Measurements from ENCODE around the gene XCL2. TPM values are rescaled to one million over a fixed set of nuclear protein-coding genes. Genes with fewer than 3 reads are reported as not detected.

The XCL2 gene
- total and polyA plus RNA-seq, 10 of the 15 experiments (the other 5 are each of a cell fraction or from before 2014, with no cell fraction given), result 0.50 to 299 (median 4.8) TPM

- TF ChIP-seq SMAD5 (IDR thresholded peaks at IDR 0.05; ENCODE audit: low read depth), result no peak
- peak; percentile 53; the same call in 1 of the 2 replicates for TF ChIP-seq LARP7 (IDR thresholded peaks at IDR 0.05)
- TF ChIP-seq BHLHE40 (IDR thresholded peaks at IDR 0.05; ENCODE audit: borderline replicate concordance in 1 of 2, low read depth in 2 of 2, low read length in 1 of 2), result peak; percentile 42 to 65; a peak in 3 of 4 replicates
- no peak for TF ChIP-seq NFYB (IDR thresholded peaks at IDR 0.05; ENCODE audit: insufficient read depth, low read depth, low read length)
- TF ChIP-seq ZNF207 (IDR thresholded peaks at IDR 0.05; ENCODE audit: borderline replicate concordance), result peak; percentile 35
- TF ChIP-seq, protein P1, sequence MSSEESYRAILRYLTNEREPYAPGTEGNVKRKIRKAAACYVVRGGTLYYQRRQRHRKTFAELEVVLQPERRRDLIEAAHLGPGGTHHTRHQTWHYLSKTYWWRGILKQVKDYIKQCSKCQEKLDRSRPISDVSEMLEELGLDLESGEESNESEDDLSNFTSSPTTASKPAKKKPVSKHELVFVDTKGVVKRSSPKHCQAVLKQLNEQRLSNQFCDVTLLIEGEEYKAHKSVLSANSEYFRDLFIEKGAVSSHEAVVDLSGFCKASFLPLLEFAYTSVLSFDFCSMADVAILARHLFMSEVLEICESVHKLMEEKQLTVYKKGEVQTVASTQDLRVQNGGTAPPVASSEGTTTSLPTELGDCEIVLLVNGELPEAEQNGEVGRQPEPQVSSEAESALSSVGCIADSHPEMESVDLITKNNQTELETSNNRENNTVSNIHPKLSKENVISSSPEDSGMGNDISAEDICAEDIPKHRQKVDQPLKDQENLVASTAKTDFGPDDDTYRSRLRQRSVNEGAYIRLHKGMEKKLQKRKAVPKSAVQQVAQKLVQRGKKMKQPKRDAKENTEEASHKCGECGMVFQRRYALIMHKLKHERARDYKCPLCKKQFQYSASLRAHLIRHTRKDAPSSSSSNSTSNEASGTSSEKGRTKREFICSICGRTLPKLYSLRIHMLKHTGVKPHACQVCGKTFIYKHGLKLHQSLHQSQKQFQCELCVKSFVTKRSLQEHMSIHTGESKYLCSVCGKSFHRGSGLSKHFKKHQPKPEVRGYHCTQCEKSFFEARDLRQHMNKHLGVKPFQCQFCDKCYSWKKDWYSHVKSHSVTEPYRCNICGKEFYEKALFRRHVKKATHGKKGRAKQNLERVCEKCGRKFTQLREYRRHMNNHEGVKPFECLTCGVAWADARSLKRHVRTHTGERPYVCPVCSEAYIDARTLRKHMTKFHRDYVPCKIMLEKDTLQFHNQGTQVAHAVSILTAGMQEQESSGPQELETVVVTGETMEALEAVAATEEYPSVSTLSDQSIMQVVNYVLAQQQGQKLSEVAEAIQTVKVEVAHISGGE (CRISPR knock-in tag; IDR thresholded peaks at IDR 0.05), result no peak
- peak; percentile 58; the same call in 1 of the 2 replicates for TF ChIP-seq CBX5 (IDR thresholded peaks at IDR 0.05; ENCODE audit: low read depth)
- peak; percentile 88 for TF ChIP-seq MEF2A (IDR thresholded peaks at IDR 0.05; ENCODE audit: insufficient read depth, low read depth, low read length)
- TF ChIP-seq TBL1XR1 (IDR thresholded peaks at IDR 0.05; ENCODE audit: low read depth, low read length), result 0 out of 2 replicates have a peak, but pooled peaks have one; percentile 49
- no peak for TF ChIP-seq EZH2 (IDR thresholded peaks at IDR 0.05; ENCODE audit: borderline replicate concordance, control insufficient read depth, low read depth, low read length)
- TF ChIP-seq DPF2 (IDR thresholded peaks at IDR 0.05), result peak; percentile 93
- no peak for TF ChIP-seq ZBTB4 (CRISPR knock-in tag; IDR thresholded peaks at IDR 0.05)
- TF ChIP-seq E2F4 (IDR thresholded peaks at IDR 0.05; ENCODE audit: low read depth, low read length), result no peak
- no peak for TF ChIP-seq ZNF592 (IDR thresholded peaks at IDR 0.05)
Measured at GRCh38 chr1:168509875-168510791, 33.7 kb downstream of the XCL2 start (continued).
